ENCODE measurements around the gene SCRT2.

Gene SCRT2

GRCh38 chr20:717832-718231, 42.2 kb upstream of the SCRT2 start:
- H3K4me3 ChIP-seq (ENCODE audit: low read depth, low read length): no peak overlapping the region
- no peak for TF ChIP-seq CTCF (IDR thresholded peaks at IDR 0.05; ENCODE audit: borderline replicate concordance, insufficient read depth, low read depth, low read length)

GRCh38 chr20:717271-717670, 41.7 kb upstream of the SCRT2 start:
- TF ChIP-seq CTCF (IDR thresholded peaks at IDR 0.05; ENCODE audit: borderline replicate concordance, insufficient read depth, low read depth, low read length): no peak

GRCh38 chr20:714453-714852, 38.9 kb upstream of the SCRT2 start:
- TF ChIP-seq CTCF (IDR thresholded peaks at IDR 0.05; ENCODE audit: borderline replicate concordance, insufficient read depth, low read depth, low read length): no peak
- no peak overlapping the region for H3K4me3 ChIP-seq (ENCODE audit: low read depth, low read length)

More at GRCh38 chr20:717271-717670, 41.7 kb upstream of the SCRT2 start:
- no peak overlapping the region for H3K4me3 ChIP-seq (ENCODE audit: low read depth, low read length)

- no peak for TF ChIP-seq CTCF (IDR thresholded peaks at IDR 0.05; ENCODE audit: borderline replicate concordance, insufficient read depth, low read depth, low read length)
- H3K4me3 ChIP-seq (ENCODE audit: low read depth, low read length): no peak overlapping the region
Measured at GRCh38 chr20:711576-711975, 36.0 kb upstream of the SCRT2 start.

- no peak overlapping the region for H3K4me3 ChIP-seq (ENCODE audit: low read depth, low read length)
- TF ChIP-seq CTCF (IDR thresholded peaks at IDR 0.05; ENCODE audit: borderline replicate concordance, insufficient read depth, low read depth, low read length): no peak
Measured at GRCh38 chr20:710780-711450, 35.3 kb upstream of the SCRT2 start.

GRCh38 chr20:709991-710779, 34.6 kb upstream of the SCRT2 start:
- no peak overlapping the region for H3K4me3 ChIP-seq (ENCODE audit: low read depth, low read length)
- no peak for TF ChIP-seq CTCF (IDR thresholded peaks at IDR 0.05; ENCODE audit: borderline replicate concordance, insufficient read depth, low read depth, low read length)

- no peak overlapping the region for H3K4me3 ChIP-seq (ENCODE audit: low read depth, low read length)
- no peak for TF ChIP-seq CTCF (IDR thresholded peaks at IDR 0.05; ENCODE audit: borderline replicate concordance, insufficient read depth, low read depth, low read length)
Measured at GRCh38 chr20:709423-709822, 33.8 kb upstream of the SCRT2 start.

Measured in GM12875 (cell line).